Stimulated activated CD4-positive, alpha-beta T cell treated with anti-CD3 and anti-CD28 coated beads, Interleukin-2, amount 100 ng/mL, for 48 hours (primary cell): Measurements from ENCODE around the gene TSC1.
"Not testable (repeated sequence)": the region's sequence is repeated elsewhere in the genome, so short reads cannot be mapped to it uniquely, and the experiment has no call there.

Source experiments
- DNase-seq, 2 donors: peaks; one replicate each; pipeline ENCODE4 v3.0.0-alpha.2; 2020

TSC1 gene

DNA sequence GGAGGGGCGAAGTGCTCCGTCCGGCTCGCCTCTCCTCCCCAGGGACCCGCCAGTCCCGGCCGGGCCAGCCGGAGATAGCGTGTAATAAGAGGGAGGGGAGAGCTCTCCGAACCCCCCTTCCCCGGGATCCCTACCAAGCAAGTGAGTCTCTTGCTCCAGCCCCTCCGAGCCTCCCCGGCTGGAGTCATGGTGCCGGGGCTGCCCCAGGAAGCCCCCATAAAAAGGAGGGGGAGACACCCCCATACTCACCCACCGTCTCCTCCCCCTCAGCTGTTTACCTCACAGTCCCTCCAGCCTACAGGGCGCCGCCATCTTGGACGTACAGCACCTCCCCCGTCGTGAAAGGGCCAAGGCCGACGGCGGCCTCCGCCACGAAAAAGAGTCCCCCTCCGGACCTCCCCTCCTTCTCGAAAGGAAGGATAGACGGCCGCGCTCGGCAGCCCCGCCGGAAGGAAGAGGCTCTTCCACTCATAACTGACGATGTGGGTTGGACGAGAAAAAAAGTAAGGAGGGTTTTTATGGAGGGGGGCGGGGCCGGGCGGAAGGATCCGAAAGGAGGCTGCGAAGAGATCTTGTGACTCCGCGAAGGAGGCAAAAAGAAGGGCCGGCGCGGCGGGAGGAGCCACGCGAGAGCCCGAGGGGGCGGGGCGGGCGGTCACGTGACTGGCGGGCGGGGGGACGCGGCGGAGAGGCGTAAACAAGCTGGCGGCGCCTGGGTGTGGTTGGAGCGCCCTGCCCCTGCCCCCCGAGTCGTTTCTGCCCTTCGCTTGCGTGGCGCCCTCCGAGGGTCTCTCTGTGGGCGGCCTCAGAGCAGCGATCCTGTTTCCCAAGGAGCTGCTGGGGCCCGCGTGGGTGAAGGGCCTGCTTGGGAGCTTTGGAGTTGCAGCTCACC lies at the start of gene TSC1:
Gene TSC1, minus strand, starts transcription at position 323 of the 892 bp plus-strand sequence. CDS start 15,744 bp downstream, outside the sequence.
- peak; percentile 99 for DNase-seq

DNA sequence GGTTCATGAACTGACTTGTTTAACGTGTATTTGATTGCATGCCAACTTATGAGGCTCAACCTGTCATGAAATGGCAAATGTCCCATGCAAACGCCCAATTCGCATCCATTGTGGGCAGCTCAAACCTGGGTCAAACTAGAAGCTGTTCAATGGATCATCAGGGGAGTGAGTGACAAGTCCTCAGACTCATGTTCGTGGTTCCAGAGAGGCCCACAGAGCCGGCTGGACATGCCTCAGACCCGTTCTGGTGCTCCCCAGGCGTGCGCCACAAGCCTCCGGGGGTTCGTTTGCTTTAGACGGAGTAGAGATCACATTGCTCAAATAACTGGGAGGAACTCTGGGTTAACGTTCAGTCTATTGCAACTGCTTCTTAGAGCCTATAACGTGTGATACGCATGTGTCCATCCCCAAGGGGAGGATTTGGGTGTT lies 49.1 kb upstream of the TSC1 start:
- DNase-seq, result no peak

GRCh38 chr9:132991351-132992300 lies 47.2 kb upstream of the TSC1 start:
- DNase-seq, result no peak

DNA sequence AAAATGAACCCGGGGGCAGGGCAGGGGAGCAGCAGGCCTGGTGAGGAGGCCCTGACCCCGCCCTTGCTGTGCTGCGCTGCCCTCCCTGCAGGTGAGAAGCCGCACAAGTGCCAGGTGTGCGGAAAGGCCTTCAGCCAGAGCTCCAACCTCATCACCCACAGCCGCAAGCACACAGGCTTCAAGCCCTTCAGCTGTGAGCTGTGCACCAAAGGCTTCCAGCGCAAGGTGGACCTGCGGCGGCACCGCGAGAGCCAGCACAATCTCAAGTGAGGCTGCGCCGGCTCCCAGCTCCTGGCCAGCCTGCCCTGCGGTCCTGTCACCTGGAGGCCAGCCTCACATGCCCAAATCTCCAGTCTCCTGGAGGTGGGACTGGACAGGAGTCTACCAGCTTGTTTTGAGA lies 46.4 kb upstream of the TSC1 start:
- DNase-seq, result no peak

DNA sequence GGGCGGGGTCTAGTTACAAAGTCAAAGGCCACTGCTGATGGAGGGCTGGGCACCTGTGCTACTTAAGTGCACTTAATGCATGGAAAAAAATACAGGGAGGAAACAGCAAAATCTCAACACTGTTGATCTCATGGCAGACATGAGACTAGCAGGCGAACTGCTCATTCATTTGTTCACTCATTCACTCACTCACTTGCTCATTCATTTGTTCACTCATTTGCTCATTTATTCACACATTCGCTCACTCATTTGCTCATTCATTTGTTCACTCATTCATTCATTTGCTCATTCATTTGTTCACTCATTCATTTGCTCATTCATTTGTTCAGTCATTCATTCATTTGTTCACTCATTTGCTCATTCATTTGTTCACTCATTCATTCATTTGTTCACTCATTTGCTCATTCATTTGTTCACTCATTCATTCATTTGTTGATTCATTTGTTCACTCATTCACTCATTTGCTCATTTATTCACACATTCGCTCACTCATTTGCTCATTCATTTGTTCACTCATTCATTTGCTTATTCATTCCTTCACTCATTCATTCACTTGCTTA lies 45.7 kb upstream of the TSC1 start:
- DNase-seq, result not testable (repeated sequence)

DNA sequence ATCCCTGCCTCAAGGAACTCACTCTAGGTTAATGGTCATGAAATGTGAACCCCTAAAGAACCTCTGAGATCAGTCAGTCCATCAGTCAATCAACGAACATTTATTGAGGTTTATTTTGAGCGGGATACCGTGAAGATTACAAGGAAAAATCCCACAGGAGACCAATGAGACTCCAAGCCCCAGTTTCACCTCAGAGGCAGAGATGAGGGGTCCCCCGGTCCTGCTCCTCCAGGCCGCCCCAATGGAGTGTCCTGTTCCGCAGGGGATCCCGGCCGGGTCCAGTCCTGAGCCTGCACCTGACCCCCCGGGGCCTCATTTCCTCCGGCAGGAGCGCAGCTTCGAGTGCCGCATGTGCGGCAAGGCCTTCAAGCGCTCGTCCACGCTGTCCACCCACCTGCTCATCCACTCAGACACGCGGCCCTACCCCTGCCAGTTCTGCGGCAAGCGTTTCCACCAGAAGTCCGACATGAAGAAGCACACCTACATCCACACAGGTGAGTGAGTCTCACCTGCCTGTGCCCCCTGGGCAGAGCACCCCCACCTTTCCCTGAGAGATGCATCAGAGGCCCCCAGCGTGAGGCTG lies 45.1 kb upstream of the TSC1 start:
- DNase-seq, result no peak

DNA sequence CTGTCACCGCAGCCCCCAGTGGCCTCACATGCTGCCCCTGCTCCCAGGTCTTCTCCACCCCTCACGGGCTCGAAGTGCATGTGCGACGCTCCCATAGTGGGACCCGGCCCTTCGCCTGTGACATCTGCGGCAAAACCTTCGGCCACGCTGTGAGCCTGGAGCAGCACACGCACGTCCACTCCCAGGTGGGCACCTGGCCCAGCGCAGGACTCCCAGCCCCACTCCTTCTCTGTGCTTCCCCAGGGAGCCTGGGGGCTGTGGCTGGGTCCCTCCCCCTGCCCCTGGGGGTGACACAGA lies 44.5 kb upstream of the TSC1 start:
- DNase-seq, result no peak

DNA sequence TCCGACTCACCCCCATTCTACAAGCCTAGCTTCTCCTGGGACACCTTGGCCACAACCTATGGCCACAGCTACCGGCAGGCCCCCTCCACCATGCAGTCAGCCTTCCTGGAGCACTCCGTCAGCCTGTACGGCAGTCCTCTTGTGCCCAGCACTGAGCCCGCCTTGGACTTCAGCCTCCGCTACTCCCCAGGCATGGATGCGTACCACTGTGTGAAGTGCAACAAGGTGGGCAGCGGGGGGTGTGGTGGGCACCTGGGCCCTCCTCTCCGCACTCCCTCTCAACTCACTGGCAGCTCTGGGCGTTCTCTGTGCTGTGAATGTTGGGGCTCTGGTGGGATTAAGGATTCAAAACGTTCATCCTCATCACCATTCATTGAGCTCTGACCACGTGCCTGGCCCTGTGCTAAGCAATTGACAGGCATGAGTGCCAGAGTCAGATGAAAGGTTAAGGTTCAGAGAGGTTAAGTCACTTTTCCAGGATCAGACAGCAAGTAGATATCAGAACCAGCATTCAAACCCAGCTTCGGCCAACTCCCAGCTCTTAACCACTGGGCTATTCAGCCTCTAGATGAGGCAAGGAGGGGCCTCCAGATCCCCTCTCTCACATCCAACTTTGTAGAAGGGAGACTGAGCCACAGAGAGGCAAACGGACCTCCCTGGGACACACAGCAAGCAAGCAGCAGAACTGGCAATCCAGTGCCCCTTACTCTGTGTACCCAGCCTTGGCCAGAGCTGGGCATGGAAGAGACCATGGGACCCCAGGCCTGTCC lies 44.0 kb upstream of the TSC1 start:
- DNase-seq, result no peak

DNA sequence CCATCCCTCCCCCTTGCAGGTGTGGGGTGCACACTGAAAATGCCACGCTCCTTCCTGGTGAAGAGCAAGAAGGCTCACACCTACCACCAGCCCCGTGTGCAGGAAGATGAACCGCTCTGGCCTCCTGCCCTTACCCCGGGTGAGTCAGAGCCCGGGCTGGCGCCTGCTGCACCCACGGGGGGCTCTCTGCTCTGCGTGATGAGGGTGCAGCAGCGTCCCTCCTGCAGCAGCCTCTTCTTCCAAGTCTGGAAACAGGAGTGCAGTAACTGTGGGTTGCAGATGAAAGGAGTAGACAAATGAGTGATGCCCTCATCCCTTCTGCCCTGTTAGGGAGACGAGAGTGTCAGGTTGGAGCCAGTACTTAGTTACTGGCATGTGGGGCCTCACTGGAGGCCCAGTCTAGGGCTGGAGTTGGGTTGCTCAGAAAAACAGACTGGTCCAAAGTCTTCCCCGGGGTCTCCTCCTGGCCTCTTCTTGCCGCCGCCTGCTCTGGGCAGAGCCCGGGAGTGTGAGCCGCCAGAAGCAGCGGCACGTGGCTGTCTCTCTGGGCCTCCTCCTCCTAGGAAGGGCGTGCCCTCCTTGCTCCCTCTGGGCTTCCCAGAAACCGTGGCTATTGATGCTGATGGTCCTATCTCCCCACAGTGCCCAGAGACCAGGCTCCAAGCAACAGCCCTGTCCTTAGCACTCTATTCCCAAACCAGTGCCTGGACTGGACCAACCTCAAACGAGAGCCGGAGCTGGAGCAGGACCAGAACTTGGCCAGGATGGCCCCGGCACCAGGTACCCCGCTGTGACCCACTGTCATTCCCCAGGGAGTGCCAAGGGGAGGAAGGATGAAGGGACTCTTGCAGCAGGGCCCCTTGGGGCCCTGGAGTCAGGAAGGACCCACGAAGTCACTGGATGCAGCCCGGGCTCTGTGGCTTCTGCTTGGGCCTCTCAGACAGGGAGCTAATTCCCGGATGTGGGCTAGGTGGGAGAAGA lies 42.5 kb upstream of the TSC1 start:
- DNase-seq, result no peak

GRCh38 chr9:132986114-132986513 lies 41.7 kb upstream of the TSC1 start:
- DNase-seq, result no peak

DNA sequence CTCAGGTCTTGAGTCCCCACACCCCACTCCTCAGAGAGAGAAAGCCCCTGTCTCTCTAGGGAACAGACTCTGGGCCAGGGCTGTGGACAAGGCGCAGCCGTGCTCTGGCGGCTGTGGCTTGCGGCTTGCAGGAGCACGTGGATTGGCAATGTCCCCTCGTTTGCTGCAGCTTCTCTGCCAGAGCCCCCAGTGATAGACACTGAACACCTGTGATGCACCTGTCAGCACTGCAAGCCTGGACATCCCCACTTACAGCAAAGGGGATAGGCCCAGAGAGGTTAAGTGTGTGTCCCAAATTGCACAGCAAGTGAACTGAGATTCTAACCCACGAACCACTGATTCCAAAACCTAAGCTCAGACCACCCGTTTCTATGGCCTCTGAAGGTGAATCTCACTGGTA lies 41.1 kb upstream of the TSC1 start:
- no peak for DNase-seq

DNA sequence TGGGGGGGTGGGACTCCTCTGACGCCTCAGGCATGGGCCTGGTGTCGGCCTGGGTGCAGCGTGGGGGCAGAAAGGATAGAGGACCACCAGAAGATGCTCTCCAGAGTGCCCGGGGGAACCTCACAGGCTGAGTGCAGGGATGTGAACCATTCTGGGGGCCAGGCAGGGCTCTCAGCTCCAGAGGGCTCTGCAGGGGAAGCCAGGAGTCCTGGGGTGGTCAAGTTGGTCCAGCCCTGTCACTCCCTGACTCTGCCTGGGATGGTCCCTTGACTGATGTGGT lies 40.6 kb upstream of the TSC1 start:
- DNase-seq, result no peak

DNA sequence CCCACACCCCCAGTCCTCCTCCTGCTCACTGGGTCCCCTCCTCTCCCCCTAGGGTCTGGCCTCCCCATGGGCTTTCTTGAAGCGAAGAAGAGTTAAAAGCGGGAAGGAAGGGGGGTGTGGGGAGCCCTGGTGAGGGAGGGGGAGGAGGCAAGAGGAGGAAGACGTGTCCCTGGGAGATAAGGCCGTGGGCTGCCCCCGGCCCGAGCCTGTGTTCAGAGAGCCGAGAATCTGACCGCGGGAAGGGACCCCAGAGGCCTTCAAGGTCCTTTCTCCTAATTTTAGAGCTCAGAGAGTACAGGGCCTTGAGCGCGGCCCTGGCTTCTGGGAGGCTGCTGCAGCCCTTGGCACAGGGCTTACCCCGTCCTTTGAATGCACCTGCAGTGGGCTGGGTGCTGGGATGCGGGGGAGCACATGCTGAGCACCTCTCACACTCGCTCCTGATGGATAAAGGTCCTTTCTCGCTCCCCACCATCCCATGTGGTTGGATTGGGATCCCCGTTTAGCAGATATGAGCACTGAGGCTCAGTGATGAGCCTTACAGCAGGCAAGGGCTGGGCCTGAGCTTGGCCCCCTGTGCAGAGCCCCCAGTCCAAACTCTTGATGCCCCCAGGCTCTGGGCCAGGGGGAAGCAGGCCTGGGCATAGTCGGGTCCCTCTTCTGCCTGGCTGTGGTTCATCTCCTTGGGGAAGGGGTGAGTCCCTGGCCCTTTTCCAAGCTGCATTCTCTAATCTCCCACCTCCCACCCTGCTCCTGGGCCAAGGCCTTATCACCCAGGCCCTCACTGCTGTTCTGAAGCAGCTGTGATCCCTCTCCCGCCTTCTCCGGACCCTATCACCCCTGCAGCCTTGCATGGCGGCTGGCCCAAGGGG lies 40.0 kb upstream of the TSC1 start:
- no peak for DNase-seq

DNA sequence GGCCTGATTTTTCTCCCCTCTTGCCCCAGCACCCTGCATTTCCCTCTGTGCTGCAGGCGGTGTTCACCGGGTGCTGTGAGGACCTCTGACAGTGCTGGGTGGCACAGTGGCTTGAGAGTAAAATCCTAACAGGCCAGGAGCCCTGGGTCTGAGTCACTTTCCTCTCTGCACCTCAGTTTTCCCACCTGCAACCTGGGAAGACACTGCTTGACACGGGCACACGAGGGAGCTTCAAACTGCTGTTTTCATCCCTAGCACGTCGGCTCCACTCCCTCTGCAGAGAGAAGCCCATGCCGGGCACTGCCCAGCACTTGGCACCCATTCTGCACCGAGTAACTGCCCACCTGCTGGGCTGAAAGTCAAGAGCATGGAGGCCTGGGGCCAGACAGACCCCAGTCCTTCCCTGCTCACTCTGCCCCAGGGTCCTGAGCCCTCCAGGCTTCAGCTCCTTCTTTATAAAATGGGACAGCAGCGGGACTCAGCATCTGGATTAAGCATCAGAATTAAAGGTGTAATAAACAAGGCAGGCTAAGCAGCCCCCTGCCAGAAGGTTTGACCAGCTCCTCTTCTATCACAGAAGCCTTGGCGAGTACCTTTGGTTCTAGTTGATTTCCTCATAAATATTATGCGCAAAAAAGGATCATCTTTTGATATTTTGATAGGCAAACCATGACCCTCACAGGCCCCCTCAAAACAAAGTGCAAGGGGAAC lies 39.2 kb upstream of the TSC1 start:
- DNase-seq, result no peak

GRCh38 chr9:132982458-132982857 lies 38.0 kb upstream of the TSC1 start:
- no peak for DNase-seq

DNA sequence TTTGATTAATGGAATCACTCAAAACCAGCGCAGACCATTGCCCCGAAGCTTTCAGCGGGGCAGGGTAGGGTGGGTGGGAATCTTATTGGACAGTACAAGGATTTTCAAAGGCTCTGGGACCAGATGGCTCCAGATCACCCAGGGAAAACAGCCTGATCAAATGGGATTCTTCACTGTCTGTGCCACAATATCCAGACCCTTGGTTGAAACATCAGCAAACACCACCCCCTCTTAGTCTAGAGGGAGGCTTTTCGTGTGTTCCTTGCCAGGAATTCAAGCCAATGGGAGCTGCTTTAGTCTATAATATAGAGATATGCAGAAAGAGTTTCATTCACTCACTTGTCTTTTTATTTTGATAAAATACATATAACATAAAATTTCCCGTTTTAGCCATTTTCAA lies 35.7 kb upstream of the TSC1 start:
- DNase-seq, result no peak

- DNase-seq, result no peak
These were observed 34.2 kb upstream of the TSC1 start, which contains the start of gene GFI1B for GRCh38 chr9:132978451-132979131. TSS of gene GFI1B (plus strand) at chr9:132978694. CDS start at chr9:132986679, 7,985 bp downstream.

- no peak for DNase-seq
These were observed 33.7 kb upstream of the TSC1 start for GRCh38 chr9:132978112-132978450.

DNA sequence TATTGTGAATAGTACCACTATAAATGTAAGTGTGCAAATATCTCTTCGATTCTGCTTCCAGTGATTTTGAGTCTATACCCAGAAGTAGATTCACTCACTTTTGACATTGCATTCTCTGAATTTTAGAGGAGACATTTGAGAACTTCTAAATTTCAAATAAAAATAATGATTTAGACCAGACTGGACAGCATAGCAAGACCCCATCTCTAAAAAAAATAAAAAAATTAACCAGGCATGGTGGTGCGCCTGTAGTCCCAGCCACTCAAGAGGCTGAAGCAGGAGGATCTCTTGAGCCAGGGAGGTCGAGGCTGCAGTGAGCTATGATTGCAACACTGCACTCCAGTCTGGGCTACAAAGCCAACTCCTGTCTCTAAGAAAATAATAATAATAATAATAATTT lies 32.2 kb upstream of the TSC1 start:
- no peak for DNase-seq
